GM18870 (cell line): ENCODE results near the gene EEF1AKMT2.
"Not testable (repeated sequence)": the region's sequence is repeated elsewhere in the genome, so short reads cannot be mapped to it uniquely, and the experiment has no call there.

Experiments used
- ATAC-seq: cut with Tn5 transposase; IDR thresholded peaks from one replicate; pipeline ENCODE4 v1.9.1; 2021; ENCODE audit warnings: moderate library complexity; ENCODE audit not compliant: unreplicated experiment

EEF1AKMT2 gene

GRCh38 chr10:124756156-124756903 is 35.4 kb downstream of the EEF1AKMT2 start:
- no peak for ATAC-seq

- ATAC-seq: no peak
These were observed 36.1 kb downstream of the EEF1AKMT2 start for GRCh38 chr10:124755581-124755980.

DNA sequence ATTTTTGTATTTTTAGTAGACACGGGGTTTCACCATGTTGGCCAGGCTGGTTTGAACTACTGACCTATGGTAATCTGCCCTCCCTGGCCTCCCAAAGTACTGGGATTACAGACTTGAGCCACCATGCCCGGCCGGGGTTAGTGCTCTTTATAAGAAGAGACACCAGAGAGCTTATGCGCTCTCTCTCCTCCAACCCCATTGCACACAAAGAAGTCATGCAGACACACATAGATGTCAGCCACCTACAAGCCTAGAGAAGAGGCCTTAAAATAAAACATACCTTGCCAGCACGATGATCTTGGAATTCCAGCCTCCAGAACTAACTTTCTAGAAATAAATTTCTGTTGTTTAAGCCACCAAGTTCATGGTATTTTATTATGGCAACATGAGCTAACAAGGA is 37.5 kb downstream of the EEF1AKMT2 start:
- no peak for ATAC-seq

GRCh38 chr10:124748953-124749645 is 42.6 kb downstream of the EEF1AKMT2 start:
- no peak for ATAC-seq

GRCh38 chr10:124748166-124748565 is 43.5 kb downstream of the EEF1AKMT2 start:
- ATAC-seq: no peak

DNA sequence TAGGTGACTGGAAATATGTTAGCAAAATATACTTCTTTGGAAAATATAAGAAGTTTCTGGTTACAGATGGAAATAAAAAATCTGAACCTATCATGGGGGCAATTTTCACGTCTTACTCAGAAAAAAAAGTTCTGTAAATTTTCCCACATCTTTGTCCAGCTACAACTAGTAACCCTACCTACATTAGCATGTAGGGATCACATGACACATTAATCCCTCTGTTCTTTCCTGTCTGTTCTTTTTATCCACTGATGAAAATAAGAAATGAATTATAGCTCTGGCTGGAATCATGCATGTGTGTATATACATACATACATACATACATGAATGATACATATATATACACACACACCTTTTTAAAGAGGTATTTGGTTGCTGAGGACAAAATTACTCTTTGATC is 43.9 kb downstream of the EEF1AKMT2 start:
- ATAC-seq: no peak

GRCh38 chr10:124746992-124747391 is 44.7 kb downstream of the EEF1AKMT2 start:
- ATAC-seq: no peak

- not testable (repeated sequence) for ATAC-seq
These were observed 45.2 kb downstream of the EEF1AKMT2 start for GRCh38 chr10:124746447-124746846.

- no peak for ATAC-seq
These were observed 46.0 kb downstream of the EEF1AKMT2 start for GRCh38 chr10:124745673-124746072.

DNA sequence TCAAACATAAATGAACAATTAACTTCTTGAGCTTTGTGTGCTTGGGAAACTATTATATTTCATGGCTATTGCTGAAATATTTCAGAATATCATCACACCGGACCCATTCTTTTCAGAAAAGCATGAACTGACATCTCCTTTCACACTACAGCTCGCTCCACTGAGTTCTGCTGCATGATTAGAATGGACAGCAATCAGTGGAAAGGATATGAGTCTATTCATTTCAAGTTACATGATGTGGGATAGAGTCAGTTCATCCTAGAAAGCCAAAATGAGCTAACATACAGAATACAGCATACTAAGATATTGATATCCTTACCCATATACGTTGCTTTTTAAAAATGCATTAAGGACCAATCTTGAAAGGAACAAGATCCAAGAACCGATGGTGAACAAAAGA is 46.4 kb downstream of the EEF1AKMT2 start:
- no peak for ATAC-seq

- ATAC-seq: no peak
These were observed 47.3 kb downstream of the EEF1AKMT2 start, which contains the start of gene FAM53B for GRCh38 chr10:124744102-124745050. Gene FAM53B (minus strand): TSS chr10:124744378. CDS start chr10:124706713, 37,665 bp downstream.

DNA sequence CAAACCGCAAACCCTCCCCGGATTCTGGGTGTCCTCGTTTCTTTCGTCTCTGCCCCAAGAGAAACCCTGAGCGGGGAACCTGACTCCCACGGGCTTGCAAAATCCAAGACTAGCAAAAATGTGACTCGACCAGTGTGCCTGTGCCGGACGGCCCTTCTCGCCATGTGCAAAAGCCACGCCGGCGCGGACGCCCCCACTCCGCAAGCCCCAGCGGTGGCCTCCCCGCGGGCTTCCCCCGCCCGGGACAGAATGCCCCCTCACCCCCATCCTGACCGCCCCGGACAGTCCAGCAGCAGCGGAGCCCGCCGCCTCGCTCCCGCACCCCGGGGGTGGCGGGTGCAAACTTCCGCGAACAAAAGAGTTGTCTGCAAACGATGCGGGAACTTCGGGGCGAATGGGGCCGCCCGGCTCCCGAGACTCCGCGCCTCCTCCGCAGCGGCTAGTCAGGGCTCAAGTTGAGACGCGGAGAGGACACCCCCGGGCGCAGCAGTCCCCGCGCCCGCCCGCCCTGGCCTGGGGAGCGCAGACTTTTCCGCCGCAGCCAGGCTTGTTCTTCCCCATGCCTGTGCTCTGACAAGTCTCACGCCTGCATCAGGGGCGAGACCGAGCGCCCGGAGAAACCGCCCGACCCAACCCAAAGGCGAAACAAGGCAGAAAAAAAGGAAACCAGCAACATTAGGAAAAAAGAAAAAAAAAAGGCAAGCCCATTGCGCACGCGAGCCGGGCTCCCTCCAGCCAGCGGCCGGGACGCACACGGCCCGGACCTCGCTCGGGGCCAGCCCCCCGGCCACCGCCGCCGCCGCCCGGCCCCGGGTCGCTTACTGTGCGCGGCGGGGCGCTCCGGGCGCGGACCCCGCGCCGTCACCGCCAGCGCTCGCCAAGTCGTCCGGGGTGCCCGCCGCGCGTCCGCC is 48.2 kb downstream of the EEF1AKMT2 start:
- no peak for ATAC-seq

- ATAC-seq: no peak
These were observed 49.1 kb downstream of the EEF1AKMT2 start for GRCh38 chr10:124742413-124743190.

DNA sequence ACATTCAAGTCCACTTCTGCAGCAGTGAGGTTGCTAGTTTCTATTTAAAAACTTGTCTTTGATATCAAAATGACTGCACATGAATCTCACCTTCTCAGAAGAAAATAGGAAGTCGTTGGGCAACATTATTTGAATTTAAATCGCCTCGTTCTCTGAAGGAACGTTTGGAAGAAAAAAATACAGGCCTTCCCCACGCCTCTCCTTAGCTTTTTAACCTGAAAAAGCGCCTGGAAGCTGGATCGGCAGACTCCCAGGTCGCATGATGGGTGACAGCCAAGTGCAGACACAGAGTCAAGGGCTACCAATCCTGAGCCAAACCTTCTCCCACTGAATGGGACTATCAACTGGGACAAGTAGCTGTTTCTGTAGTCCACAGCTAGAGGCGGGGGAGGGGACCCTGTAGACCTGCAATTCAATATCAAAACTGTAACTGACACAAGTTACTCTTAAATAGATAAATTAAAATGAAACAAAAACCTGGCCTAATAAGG is 49.7 kb downstream of the EEF1AKMT2 start:
- ATAC-seq: no peak

DNA sequence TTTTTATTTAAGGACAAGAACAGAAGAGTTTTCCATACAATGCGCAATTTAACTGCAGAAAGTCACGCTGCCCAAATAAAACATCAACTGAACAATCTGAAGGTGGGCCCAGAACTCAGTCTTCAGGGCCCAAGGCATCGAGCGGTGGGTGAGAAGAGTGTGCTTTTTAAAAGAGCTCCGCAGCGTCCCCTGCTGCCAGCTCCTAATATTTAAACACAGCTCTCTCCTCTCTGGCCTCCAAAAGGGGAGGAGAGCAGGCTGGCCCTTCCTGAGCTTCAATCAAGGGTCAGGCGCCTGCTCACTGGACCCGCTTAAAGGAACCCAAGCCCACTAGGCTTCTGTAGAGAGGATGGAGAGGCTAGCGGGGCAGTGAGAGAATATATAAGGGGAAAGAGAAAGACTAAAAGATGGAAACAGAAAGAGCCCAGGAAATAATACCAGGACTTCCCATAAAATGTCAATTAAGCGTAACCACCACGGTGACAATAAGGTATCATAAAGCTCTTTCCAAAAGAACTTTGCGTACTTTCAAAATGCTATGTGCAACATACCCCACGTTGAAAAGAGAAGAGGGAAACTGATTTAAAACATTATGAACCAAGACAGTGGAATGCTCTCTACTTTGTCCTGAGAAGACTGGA is 50.3 kb downstream of the EEF1AKMT2 start:
- ATAC-seq: no peak

DNA sequence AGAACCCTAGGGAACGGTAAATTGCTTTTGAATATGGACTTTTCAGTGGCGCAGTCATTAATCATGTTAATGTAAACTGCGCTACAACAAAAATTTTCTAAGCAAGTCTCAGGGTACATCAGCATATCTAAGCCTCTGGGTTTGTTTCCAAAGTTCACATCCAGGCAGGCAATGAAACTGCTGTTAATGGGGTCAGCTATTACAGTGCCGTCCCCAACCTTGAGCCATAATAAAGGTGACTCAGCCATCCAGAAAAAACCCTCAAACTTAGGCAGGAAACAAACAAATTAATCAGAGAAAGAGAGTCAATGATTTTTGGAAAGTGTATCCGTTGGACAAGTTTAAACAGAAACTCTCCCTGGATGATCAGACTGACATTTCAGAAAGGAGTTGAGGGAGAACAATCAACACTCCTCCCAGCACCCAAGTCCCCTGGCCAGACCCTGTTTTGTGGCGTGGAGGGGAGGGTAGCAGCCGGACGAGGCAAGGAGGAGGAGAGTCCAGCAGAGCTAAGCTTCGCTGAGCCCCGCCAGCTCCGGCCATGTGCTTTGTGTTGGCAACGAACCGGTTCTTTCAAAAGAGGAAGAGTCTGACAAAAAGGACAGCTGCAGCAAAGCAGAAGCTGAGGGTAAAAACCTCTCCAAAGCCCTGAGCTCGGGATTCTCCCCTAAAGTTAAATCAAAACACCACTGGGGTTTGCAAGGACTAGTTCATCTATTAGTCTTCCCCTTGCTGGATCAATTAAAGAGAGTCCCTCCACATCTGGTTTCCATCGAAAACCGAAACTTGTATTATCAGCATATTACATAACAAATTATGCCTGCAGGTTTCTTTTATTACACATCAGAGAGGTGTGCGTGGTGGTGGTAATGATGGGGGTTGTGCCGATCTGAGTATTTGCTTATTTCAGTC is 51.1 kb downstream of the EEF1AKMT2 start:
- no peak for ATAC-seq

GRCh38 chr10:124739986-124740368 is 51.7 kb downstream of the EEF1AKMT2 start:
- no peak for ATAC-seq
